GM21423 (cell line): ENCODE data around the gene ACOD1.
A peak's percentile ranks its signal among the peaks of the same experiment; 100 is the strongest.
"Not testable (repeated sequence)": the region's sequence is repeated elsewhere in the genome, so short reads cannot be mapped to it uniquely, and the experiment has no call there.

Source experiments
- ATAC-seq: cut with Tn5 transposase; IDR thresholded peaks from one replicate; pipeline ENCODE4 v1.9.1; 2021; ENCODE audit warnings: mild to moderate bottlenecking, moderate library complexity; ENCODE audit not compliant: unreplicated experiment

The ACOD1 gene

GRCh38 chr13:76948149-76948548, at the start of gene ACOD1:
Gene ACOD1, plus strand, starts transcription at chr13:76948511. Its CDS starts 48 bp downstream, at chr13:76948559.
- ATAC-seq, result no peak

- not testable (repeated sequence) for ATAC-seq
Observed at GRCh38 chr13:76899066-76899465, 49.2 kb upstream of the ACOD1 start.

GRCh38 chr13:76903544-76904162, 44.7 kb upstream of the ACOD1 start:
- ATAC-seq, result peak; percentile 95

- no peak for ATAC-seq
Observed at GRCh38 chr13:76904507-76904906, 43.8 kb upstream of the ACOD1 start.

GRCh38 chr13:76912476-76912875, 35.8 kb upstream of the ACOD1 start:
- ATAC-seq, result no peak

- no peak for ATAC-seq
Observed at GRCh38 chr13:76913898-76914297, 34.4 kb upstream of the ACOD1 start.

- no peak for ATAC-seq
Observed at GRCh38 chr13:76917095-76917494, 31.2 kb upstream of the ACOD1 start.

GRCh38 chr13:76917755-76918481, 30.4 kb upstream of the ACOD1 start:
- ATAC-seq, result not testable (repeated sequence)

GRCh38 chr13:76921516-76921915, 26.8 kb upstream of the ACOD1 start:
- no peak for ATAC-seq

GRCh38 chr13:76925115-76925514, 23.2 kb upstream of the ACOD1 start:
- no peak for ATAC-seq

- ATAC-seq, result no peak
Observed at GRCh38 chr13:76927955-76928354, 20.4 kb upstream of the ACOD1 start.

GRCh38 chr13:76928456-76928855, 19.9 kb upstream of the ACOD1 start:
- ATAC-seq, result no peak

- ATAC-seq, result no peak
Observed at GRCh38 chr13:76929320-76929719, 19.0 kb upstream of the ACOD1 start.

GRCh38 chr13:76929851-76930374, 18.4 kb upstream of the ACOD1 start:
- no peak for ATAC-seq

GRCh38 chr13:76932076-76932475, 16.2 kb upstream of the ACOD1 start:
- ATAC-seq, result no peak

- ATAC-seq, result no peak
Observed at GRCh38 chr13:76934671-76935070, 13.6 kb upstream of the ACOD1 start.

- no peak for ATAC-seq
Observed at GRCh38 chr13:76936763-76937162, 11.5 kb upstream of the ACOD1 start.

GRCh38 chr13:76937281-76937820, 11.0 kb upstream of the ACOD1 start:
- no peak for ATAC-seq

GRCh38 chr13:76939215-76939614, 9.1 kb upstream of the ACOD1 start:
- ATAC-seq, result no peak

GRCh38 chr13:76942363-76942762, 5.9 kb upstream of the ACOD1 start:
- no peak for ATAC-seq

- ATAC-seq, result no peak
Observed at GRCh38 chr13:76943646-76944045, 4.7 kb upstream of the ACOD1 start.

GRCh38 chr13:76944456-76944855, 3.9 kb upstream of the ACOD1 start:
- ATAC-seq, result no peak
